ENCODE results near the gene LTF. TPM values are rescaled to one million over a fixed set of nuclear protein-coding genes. Genes with fewer than 3 reads are reported as not detected.

The LTF gene
- total RNA-seq, 4 donors from 2014 or later: 0.14 to 3.3 TPM; not detected in 2

DNA sequence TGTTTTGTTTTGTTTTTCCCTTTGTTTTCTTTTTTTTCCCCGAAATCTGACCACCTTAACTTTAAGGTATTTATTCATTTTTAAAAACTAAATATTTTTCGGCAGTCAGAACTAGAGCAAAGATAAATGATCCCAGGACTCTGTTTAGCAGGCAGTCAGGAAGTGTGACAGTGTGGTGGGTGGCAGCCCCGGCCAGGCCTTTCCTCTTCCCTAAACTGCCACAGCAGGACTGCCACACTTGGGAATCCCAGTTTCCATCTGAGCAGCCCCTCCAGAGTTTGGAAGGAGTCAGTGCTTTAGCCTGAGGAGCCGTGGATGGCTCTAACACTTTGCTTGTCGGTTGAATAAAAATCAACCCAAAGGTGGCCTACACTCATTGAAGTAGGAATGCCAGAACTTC lies 50.8 kb downstream of the LTF start:
- peaks cover 0 to 17% (median 4%) of the 10 kb centered on the region in 4 donors for H3K4me1 ChIP-seq
- in situ Hi-C loops (cut with MboI; ENCODE audit: low pct_ligation_motif_present in 1 of 4, low pct_unique_long_range_greater_than_20kb in 1 of 4, low sequenced_read_pairs in 3 of 4): no loop called here
- no peaks in the 10 kb centered on the region for H3K9me3 ChIP-seq
- whole genome bisulfite sequencing, 2 donors (ENCODE audit: low coverage in 1 of 2): 79 to 100% methylated on average over 1 to 5 of the region's 5 CpGs
- TF ChIP-seq, protein P1, sequence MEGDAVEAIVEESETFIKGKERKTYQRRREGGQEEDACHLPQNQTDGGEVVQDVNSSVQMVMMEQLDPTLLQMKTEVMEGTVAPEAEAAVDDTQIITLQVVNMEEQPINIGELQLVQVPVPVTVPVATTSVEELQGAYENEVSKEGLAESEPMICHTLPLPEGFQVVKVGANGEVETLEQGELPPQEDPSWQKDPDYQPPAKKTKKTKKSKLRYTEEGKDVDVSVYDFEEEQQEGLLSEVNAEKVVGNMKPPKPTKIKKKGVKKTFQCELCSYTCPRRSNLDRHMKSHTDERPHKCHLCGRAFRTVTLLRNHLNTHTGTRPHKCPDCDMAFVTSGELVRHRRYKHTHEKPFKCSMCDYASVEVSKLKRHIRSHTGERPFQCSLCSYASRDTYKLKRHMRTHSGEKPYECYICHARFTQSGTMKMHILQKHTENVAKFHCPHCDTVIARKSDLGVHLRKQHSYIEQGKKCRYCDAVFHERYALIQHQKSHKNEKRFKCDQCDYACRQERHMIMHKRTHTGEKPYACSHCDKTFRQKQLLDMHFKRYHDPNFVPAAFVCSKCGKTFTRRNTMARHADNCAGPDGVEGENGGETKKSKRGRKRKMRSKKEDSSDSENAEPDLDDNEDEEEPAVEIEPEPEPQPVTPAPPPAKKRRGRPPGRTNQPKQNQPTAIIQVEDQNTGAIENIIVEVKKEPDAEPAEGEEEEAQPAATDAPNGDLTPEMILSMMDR (IDR thresholded peaks at IDR 0.05): no peak
- TF ChIP-seq EP300 (IDR thresholded peaks at IDR 0.05; ENCODE audit: low read depth): no peak
- no peak for TF ChIP-seq POLR2AphosphoS5 (IDR thresholded peaks at IDR 0.05)
- TF ChIP-seq POLR2A (IDR thresholded peaks at IDR 0.05): no peak
- no peaks in the 10 kb centered on the region for H3K27me3 ChIP-seq
- no peak overlapping the region for H3K27ac ChIP-seq
- intact Hi-C loops (cut with DNase I; ENCODE audit: low total_unique reads): no loop called here
- no peak overlapping the region for H3K4me3 ChIP-seq
- DNase-seq: no peak
- no peaks in the 10 kb centered on the region for H3K36me3 ChIP-seq

DNA sequence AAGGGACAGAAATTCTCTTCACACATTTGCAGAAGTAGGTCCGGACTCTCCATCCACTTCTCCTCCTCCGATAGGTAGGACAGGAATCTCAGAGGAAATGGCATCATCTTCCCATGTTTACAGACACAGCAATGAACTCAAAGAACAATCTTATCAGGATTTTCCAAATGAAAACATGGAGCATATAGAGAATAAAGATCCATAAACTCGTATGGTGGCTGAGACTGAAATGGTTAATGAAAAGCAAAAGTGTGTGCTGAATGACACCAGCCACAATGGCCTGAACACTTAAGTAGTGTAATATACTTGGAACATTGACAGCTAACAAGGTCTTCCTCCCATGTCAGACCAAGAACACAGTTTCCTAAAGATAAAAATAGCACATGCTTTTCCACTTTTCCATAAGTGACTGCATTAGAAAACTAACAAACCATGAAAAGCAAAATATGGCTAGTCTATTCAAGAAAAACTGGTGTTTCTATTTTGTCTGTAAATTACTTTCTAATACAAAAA lies 51.9 kb downstream of the LTF start:
- no peaks in the 10 kb centered on the region for H3K27me3 ChIP-seq
- TF ChIP-seq POLR2A (IDR thresholded peaks at IDR 0.05): no peak
- TF ChIP-seq, protein P1 (IDR thresholded peaks at IDR 0.05): no peak
- no peak for TF ChIP-seq EP300 (IDR thresholded peaks at IDR 0.05; ENCODE audit: low read depth)
- no peak for TF ChIP-seq POLR2AphosphoS5 (IDR thresholded peaks at IDR 0.05)
- intact Hi-C loops (cut with DNase I; ENCODE audit: low total_unique reads) (no loop called here), in situ Hi-C loops (cut with MboI; ENCODE audit: low pct_ligation_motif_present in 1 of 4, low pct_unique_long_range_greater_than_20kb in 1 of 4, low sequenced_read_pairs in 3 of 4) (no loop called here)
- H3K9me3 ChIP-seq: no peaks in the 10 kb centered on the region
- DNase-seq: no peak
- H3K27ac ChIP-seq: no peak overlapping the region
- peaks cover 0 to 27% (median 5%) of the 10 kb centered on the region in 4 donors for H3K4me1 ChIP-seq
- WGBS, 2 donors (ENCODE audit: low coverage in 1 of 2): 47 to 62% methylated on average over 2 to 3 of the region's 3 CpGs
- H3K4me3 ChIP-seq: no peak overlapping the region
- no peaks in the 10 kb centered on the region for H3K36me3 ChIP-seq

DNA sequence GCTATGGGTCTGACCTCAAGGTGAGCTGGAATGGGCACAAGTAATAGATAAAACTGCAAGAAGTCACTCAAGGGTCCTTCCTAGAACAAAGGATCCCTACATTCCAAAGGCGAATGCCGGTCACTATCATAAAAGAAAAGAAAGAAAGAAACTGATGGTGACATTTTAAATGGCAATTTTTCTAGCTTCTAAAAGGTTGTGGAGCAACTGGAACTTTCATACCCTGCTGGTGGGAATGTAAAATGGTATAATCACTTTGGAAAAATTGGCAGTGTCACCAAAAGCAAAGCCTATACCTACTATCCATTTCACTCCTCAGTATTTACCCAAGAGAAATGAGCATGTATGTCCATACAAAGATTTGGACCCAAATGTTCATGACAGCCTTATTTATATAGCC lies 53.4 kb downstream of the LTF start:
- no peaks in the 10 kb centered on the region for H3K27me3 ChIP-seq
- no peaks in the 10 kb centered on the region for H3K36me3 ChIP-seq
- no peak overlapping the region for H3K4me3 ChIP-seq
- in situ Hi-C loops (cut with MboI; ENCODE audit: low pct_ligation_motif_present in 1 of 4, low pct_unique_long_range_greater_than_20kb in 1 of 4, low sequenced_read_pairs in 3 of 4): no loop called here
- TF ChIP-seq EP300 (IDR thresholded peaks at IDR 0.05; ENCODE audit: low read depth): no peak
- TF ChIP-seq POLR2A (IDR thresholded peaks at IDR 0.05): no peak
- TF ChIP-seq, protein P1 (IDR thresholded peaks at IDR 0.05): no peak
- TF ChIP-seq POLR2AphosphoS5 (IDR thresholded peaks at IDR 0.05): no peak
- 87 to 100% methylated on average over 2 of the region's 2 CpGs for WGBS, 2 donors (ENCODE audit: low coverage in 1 of 2)
- intact Hi-C loops (cut with DNase I; ENCODE audit: low total_unique reads): no loop called here
- DNase-seq: no peak
- no peak overlapping the region for H3K27ac ChIP-seq
- peaks cover 0 to 37% (median 12%) of the 10 kb centered on the region in 4 donors for H3K4me1 ChIP-seq
- no peaks in the 10 kb centered on the region for H3K9me3 ChIP-seq

DNA sequence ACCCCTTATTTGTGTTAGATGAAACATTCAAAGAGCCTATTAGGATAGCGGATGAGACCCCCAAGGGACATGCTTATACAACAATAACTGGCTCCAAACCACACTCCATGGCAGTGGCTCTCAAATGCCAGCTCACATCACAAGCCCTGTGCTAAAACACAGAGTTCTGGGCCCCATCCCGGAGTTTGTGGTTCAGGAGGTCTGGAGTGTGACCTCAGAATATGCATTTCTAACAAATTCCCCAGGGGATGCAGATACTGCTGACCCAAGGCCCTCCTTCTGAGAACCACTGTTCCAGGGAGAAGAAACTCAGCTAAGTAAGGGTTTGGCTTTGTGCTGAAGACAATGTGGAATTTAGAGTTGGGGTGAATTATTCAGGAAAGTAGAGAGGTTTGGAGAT lies 54.0 kb downstream of the LTF start:
- WGBS, 2 donors (ENCODE audit: low coverage in 1 of 2): 90% methylated on average over 2 of the region's 2 CpGs; no CpG with 5 or more reads in 1 of the 2 donors
- no peak for DNase-seq
- in situ Hi-C loops (cut with MboI; ENCODE audit: low pct_ligation_motif_present in 1 of 4, low pct_unique_long_range_greater_than_20kb in 1 of 4, low sequenced_read_pairs in 3 of 4) (no loop called here), intact Hi-C loops (cut with DNase I; ENCODE audit: low total_unique reads) (no loop called here)
- H3K27ac ChIP-seq: no peak overlapping the region
- no peaks in the 10 kb centered on the region for H3K27me3 ChIP-seq
- no peaks in the 10 kb centered on the region for H3K36me3 ChIP-seq
- no peaks in the 10 kb centered on the region for H3K9me3 ChIP-seq
- no peak for TF ChIP-seq EP300 (IDR thresholded peaks at IDR 0.05; ENCODE audit: low read depth)
- no peak for TF ChIP-seq POLR2A (IDR thresholded peaks at IDR 0.05)
- TF ChIP-seq POLR2AphosphoS5 (IDR thresholded peaks at IDR 0.05): no peak
- TF ChIP-seq, protein P1 (IDR thresholded peaks at IDR 0.05): no peak
- H3K4me1 ChIP-seq: peaks cover 0 to 40% (median 15%) of the 10 kb centered on the region in 4 donors
- no peak overlapping the region for H3K4me3 ChIP-seq
